Endothelial cell of umbilical vein (primary cell): ENCODE measurements around the gene RET. TPM values are rescaled to one million over a fixed set of nuclear protein-coding genes. Genes with fewer than 3 reads are reported as not detected.

Experiments
- BruUV-seq: library from RNA; stranded (reverse); fragments of 400-500 nt; replicated peaks from 2 replicates; lab custom pipeline; 2021; lab: Mats Ljungman, UMichigan
- CTCF ChIA-PET: fragments of 300-600, 350-600 bp; sonication (Branson Sonifier 250); formaldehyde crosslinking; loops from one replicate; lab custom pipeline; 2021; ENCODE audit warnings: antibody characterized with exemption, inconsistent platforms; lab: Charles Lee
- POLR2A ChIA-PET: fragments of 300-600, 350-600 bp; sonication (Branson Sonifier 250); formaldehyde crosslinking; loops from one replicate; lab custom pipeline; 2021; ENCODE audit warnings: antibody characterized with exemption, inconsistent platforms; lab: Charles Lee
- DNase-seq: peaks from one replicate; pipeline ENCODE4 v3.0.0-alpha.2; 2011; ENCODE audit warnings: low read depth, low spot score
- FAIRE-seq: peaks from 2 replicates; lab custom pipeline; 2011; peaks lifted over from hg19 to GRCh38; lab: Jason Lieb, UNC
- H2AFZ ChIP-seq: 2 replicates; pipeline ENCODE4 v1.6.0; 2012; ENCODE audit warnings: low read depth, low read length, control low read depth, inconsistent platforms
- H3K27ac ChIP-seq: 2 replicates; pipeline ENCODE4 v1.5.1; 2011; ENCODE audit warnings: low read depth, mild to moderate bottlenecking, control low read depth, low read length, moderate library complexity; ENCODE audit not compliant: insufficient read depth
- H3K27me3 ChIP-seq, 2 experiments: 2 replicates each; pipeline versions ENCODE4 v1.6.0 to v1.6.1; 2011; ENCODE audit warnings: low read length in 2 of 2, mixed read lengths in 1 of 2; ENCODE audit not compliant: control insufficient read depth in 2 of 2, insufficient read depth in 2 of 2
- H3K36me3 ChIP-seq, 2 experiments: 2 replicates in 1 of 2; 3 replicates in 1 of 2; pipeline ENCODE4 v1.5.1; 2011; ENCODE audit warnings: low read length in 2 of 2, mild to moderate bottlenecking in 1 of 2, moderate library complexity in 1 of 2; ENCODE audit not compliant: control insufficient read depth in 2 of 2, insufficient read depth in 2 of 2; ENCODE audit errors: extremely low read depth in 1 of 2
- H3K4me1 ChIP-seq: 3 replicates; pipeline ENCODE4 v1.5.1; 2011; ENCODE audit warnings: mild to moderate bottlenecking, low read length; ENCODE audit not compliant: control insufficient read depth, insufficient read depth; ENCODE audit errors: extremely low read depth
- H3K4me2 ChIP-seq: 2 replicates; pipeline ENCODE4 v1.6.1; 2011; ENCODE audit warnings: low read length, control low read depth, mixed read lengths; ENCODE audit not compliant: insufficient read depth
- H3K4me3 ChIP-seq, 3 experiments: fragments of 200-600 bp in 1 of 3; sonication (generic), shearing (Covaris generic) in 1 of 3; replicated peaks in 1 of 3; 2 replicates each; pipeline ENCODE4 v1.5.1; 2011 to 2016; ENCODE audit warnings: control low read depth in 3 of 3, low read length in 3 of 3, mild to moderate bottlenecking in 2 of 3, inconsistent platforms in 1 of 3, low read depth in 1 of 3, moderate library complexity in 1 of 3; ENCODE audit not compliant: insufficient read depth in 1 of 3
- H3K79me2 ChIP-seq: 2 replicates; pipeline ENCODE4 v1.6.0; 2012; ENCODE audit warnings: low read length, inconsistent platforms; ENCODE audit not compliant: control insufficient read depth, insufficient read depth
- H3K9ac ChIP-seq: replicated peaks from 2 replicates; pipeline ENCODE3; 2011; ENCODE audit warnings: low read length, control low read depth; ENCODE audit not compliant: insufficient read depth; ENCODE audit errors: extremely low read depth
- H3K9me1 ChIP-seq: replicated peaks from 3 replicates; pipeline ENCODE4 v1.6.0; 2011; ENCODE audit warnings: mild to moderate bottlenecking, low read length; ENCODE audit not compliant: control insufficient read depth, insufficient read depth; ENCODE audit errors: extremely low read depth
- H3K9me3 ChIP-seq: replicated peaks from 2 replicates; pipeline ENCODE4 v1.5.1; 2012; ENCODE audit warnings: low read length, inconsistent platforms; ENCODE audit not compliant: control insufficient read depth, insufficient read depth
- H4K20me1 ChIP-seq: replicated peaks from 2 replicates; pipeline ENCODE3; 2011; ENCODE audit warnings: mild to moderate bottlenecking, low read length; ENCODE audit not compliant: control insufficient read depth, insufficient read depth; ENCODE audit errors: extremely low read depth
- CTCF ChIP-seq, 2 donors: IDR thresholded peaks; 1 replicate in 1 of 2; 2 replicates in 1 of 2; pipeline ENCODE4 v1.5.1; 2011; ENCODE audit warnings: low read length in 2 of 2, mild to moderate bottlenecking in 2 of 2, moderate library complexity in 2 of 2, control low read depth in 1 of 2, inconsistent platforms in 1 of 2, low read depth in 1 of 2; ENCODE audit not compliant: insufficient read depth in 1 of 2; ENCODE audit errors: extremely low read depth in 1 of 2
- EZH2 ChIP-seq: IDR thresholded peaks from 2 replicates; pipeline ENCODE4 v1.6.1; 2012; ENCODE audit warnings: borderline replicate concordance, low read depth, mild to moderate bottlenecking, moderate library complexity, low read length, inconsistent platforms; ENCODE audit not compliant: severe bottlenecking
- FOS ChIP-seq: IDR thresholded peaks from 2 replicates; pipeline ENCODE4 v1.6.1; 2011; ENCODE audit warnings: mild to moderate bottlenecking, low read length, moderate library complexity, borderline replicate concordance; ENCODE audit not compliant: insufficient read depth
- GATA2 ChIP-seq: IDR thresholded peaks from 2 replicates; pipeline ENCODE4 v1.7.0; 2011; ENCODE audit warnings: low read depth, mild to moderate bottlenecking, moderate library complexity, mixed read lengths, low read length; ENCODE audit not compliant: insufficient read length, insufficient read depth
- JUN ChIP-seq: IDR thresholded peaks from 2 replicates; pipeline ENCODE4 v1.6.1; 2011; ENCODE audit warnings: borderline replicate concordance, low read depth; ENCODE audit not compliant: insufficient read length, insufficient read depth
- MAX ChIP-seq: IDR thresholded peaks from 2 replicates; pipeline ENCODE4 v1.6.1; 2011; ENCODE audit not compliant: insufficient read depth, insufficient read length
- MYC ChIP-seq: IDR thresholded peaks from one replicate; pipeline ENCODE4 v1.6.1; 2011; ENCODE audit warnings: mild to moderate bottlenecking, low read depth, low read length
- POLR2A ChIP-seq: IDR thresholded peaks from 2 replicates; pipeline ENCODE4 v1.6.1; 2012; ENCODE audit warnings: low read depth, mild to moderate bottlenecking, control low read depth, low read length
- POLR2AphosphoS5 ChIP-seq: IDR thresholded peaks from 2 replicates; pipeline ENCODE4 v1.6.1; 2012; ENCODE audit warnings: low read depth, mild to moderate bottlenecking, control low read depth, low read length, moderate library complexity; ENCODE audit not compliant: insufficient read depth
- dilution Hi-C: fragments of 300-500 bp; cut with MboI; formaldehyde crosslinking; loops from one replicate; pipeline ENCODE4 v1.15.0; 2019; ENCODE audit warnings: low sequenced_read_pairs; ENCODE audit not compliant: extremely low pct_ligation_motif_present
- intact Hi-C: fragments of 100-400 bp; cut with micrococcal nuclease; formaldehyde crosslinking; loops from one replicate; pipeline ENCODE4 v1.10.0; 2022
- polyA plus RNA-seq, 4 experiments: library from polyadenylated mRNA; depleted of rRNA in 3 of 4; stranded (reverse) in 3 of 4; unstranded in 1 of 4; fragments of >200 nt; gene quantifications; 2 replicates each; pipeline versions ENCODE4 v1.2.1 to v1.2.3, GENCODE V29; 2011 to 2012; ENCODE audit warnings: missing spikeins in 1 of 4
- total RNA-seq: library from RNA; stranded (reverse); gene quantifications from 2 replicates; pipeline ENCODE4 v1.2.3, GENCODE V29; 2021

Gene RET
- total and polyA plus RNA-seq, 2 donors (not counting 3 experiments of a cell fraction or from before 2014, with no cell fraction given): 0.04 to 0.22 TPM

GRCh38 chr10:43089519-43089918 is 12.7 kb downstream of the RET start:
- Histone ChIP-seq H3K36me3 (no peaks in the 10 kb centered on the region), H3K4me3 (no peak overlapping the region), H3K27ac (no peak overlapping the region), H3K4me2 (no peak overlapping the region), H3K79me2 (no peaks in the 10 kb centered on the region), H3K9me3 (no peaks in the 10 kb centered on the region), H3K9me1 (no peaks in the 10 kb centered on the region), H3K4me1 (no peaks in the 10 kb centered on the region), H3K9ac (no peak overlapping the region), H4K20me1 (no peaks in the 10 kb centered on the region), H2AFZ (no peak overlapping the region), H3K27me3 (no peaks in the 10 kb centered on the region)
- DNase-seq (no peak), FAIRE-seq (no peak)
- CTCF ChIA-PET: no interaction called here
- dilution Hi-C loops (no loop called here), intact Hi-C loops (no loop called here)
- POLR2A ChIA-PET: no interaction called here
- TF ChIP-seq JUN (no peak), MAX (no peak), POLR2AphosphoS5 (no peak), GATA2 (no peak), EZH2 (no peak), CTCF (IDR thresholded peaks at IDR 0.05; ENCODE audit: extremely low read depth in 1 of 2, insufficient read depth in 1 of 2, low read depth in 1 of 2, low read length in 2 of 2) (no peak), MYC (no peak), POLR2A (no peak), FOS (no peak)
- BruUV-seq: no TSS peak
